Fibroblast of lung (primary cell): ENCODE measurements around the gene MLXIPL. TPM values are rescaled to one million over a fixed set of nuclear protein-coding genes. Genes with fewer than 3 reads are reported as not detected.

Source experiments
- DNase-seq, 2 donors: peaks; one replicate each; pipeline versions ENCODE4 v3.0.0 to v3.0.0-alpha.2; 2010; ENCODE audit warnings: low read depth in 2 of 2
- H2AFZ ChIP-seq: 2 replicates; pipeline ENCODE4 v1.5.1; 2012; ENCODE audit warnings: low read length, control low read depth, inconsistent platforms
- H3K27ac ChIP-seq: 2 replicates; pipeline ENCODE4 v1.5.1; 2011; ENCODE audit warnings: low read length, control low read depth; ENCODE audit not compliant: insufficient read depth
- H3K27me3 ChIP-seq: 2 replicates; pipeline ENCODE4 v1.5.1; 2011; ENCODE audit warnings: mild to moderate bottlenecking, low read length; ENCODE audit not compliant: control insufficient read depth, insufficient read depth
- H3K36me3 ChIP-seq: 2 replicates; pipeline ENCODE4 v1.5.1; 2011; ENCODE audit warnings: low read length; ENCODE audit not compliant: control insufficient read depth, insufficient read depth
- H3K4me1 ChIP-seq: 2 replicates; pipeline ENCODE4 v1.5.1; 2011; ENCODE audit warnings: low read length; ENCODE audit not compliant: control insufficient read depth, insufficient read depth; ENCODE audit errors: extremely low read depth
- H3K4me2 ChIP-seq: 2 replicates; pipeline ENCODE4 v1.5.1; 2011; ENCODE audit warnings: low read length, control low read depth; ENCODE audit not compliant: insufficient read depth; ENCODE audit errors: extremely low read depth
- H3K4me3 ChIP-seq, 4 experiments: fragments of 200-600 bp in 1 of 4; sonication (generic) in 1 of 4; replicated peaks in 1 of 4; 2 replicates each; pipeline ENCODE4 v1.5.1; 2011 to 2016; ENCODE audit warnings: low read length in 4 of 4, low read depth in 3 of 4, mild to moderate bottlenecking in 3 of 4, control low read depth in 2 of 4, inconsistent platforms in 1 of 4, mixed read lengths in 1 of 4; ENCODE audit not compliant: insufficient read depth in 1 of 4; ENCODE audit errors: control extremely low read depth in 1 of 4
- H3K79me2 ChIP-seq: 2 replicates; pipeline ENCODE4 v1.5.1; 2012; ENCODE audit warnings: mild to moderate bottlenecking, low read length, inconsistent platforms; ENCODE audit not compliant: control insufficient read depth, insufficient read depth
- H3K9ac ChIP-seq: 2 replicates; pipeline ENCODE4 v1.5.1; 2011; ENCODE audit warnings: mild to moderate bottlenecking, low read length, control low read depth; ENCODE audit not compliant: insufficient read depth
- H3K9me3 ChIP-seq: 2 replicates; pipeline ENCODE4 v1.5.1; 2012; ENCODE audit warnings: low read depth, low read length; ENCODE audit not compliant: control insufficient read depth, insufficient read depth
- H4K20me1 ChIP-seq: 2 replicates; pipeline ENCODE4 v1.5.1; 2011; ENCODE audit warnings: low read length; ENCODE audit not compliant: control insufficient read depth, insufficient read depth; ENCODE audit errors: extremely low read depth
- EZH2 ChIP-seq: IDR thresholded peaks from 2 replicates; pipeline ENCODE4 v1.5.1; 2012; ENCODE audit warnings: low read length, control low read depth, mild to moderate bottlenecking; ENCODE audit errors: missing control alignments
- polyA plus RNA-seq, 2 donors: library from polyadenylated mRNA; depleted of rRNA in 1 of 2; stranded (reverse) in 1 of 2; unstranded in 1 of 2; fragments of >200 nt; gene quantifications; 2 replicates each; pipeline ENCODE4 v1.2.1, GENCODE V29; 2011 to 2012; ENCODE audit warnings: missing spikeins in 1 of 2
- total RNA-seq: library from RNA; depleted of rRNA; stranded (reverse); fragments of >200 nt; gene quantifications from 2 replicates; pipeline ENCODE4 v1.2.1, GENCODE V29; 2014
- TF ChIP-seq, protein P1 (sequence below), 2 donors: IDR thresholded peaks in 1 of 2; conservative IDR thresholded peaks in 1 of 2; 1 replicate in 1 of 2; 2 replicates in 1 of 2; pipeline ENCODE4 v1.5.1; 2011 to 2012; ENCODE audit warnings: low read length in 2 of 2, control low read depth in 1 of 2, inconsistent platforms in 1 of 2, low read depth in 1 of 2, mild to moderate bottlenecking in 1 of 2

MLXIPL gene
- total and polyA plus RNA-seq, 2 donors (not counting 1 experiment from before 2014, with no cell fraction given), result not detected

- H3K27me3 ChIP-seq, result no peaks in the 10 kb centered on the region
- no peak overlapping the region for H3K27ac ChIP-seq
- TF ChIP-seq EZH2, result no peak
- TF ChIP-seq, protein P1, sequence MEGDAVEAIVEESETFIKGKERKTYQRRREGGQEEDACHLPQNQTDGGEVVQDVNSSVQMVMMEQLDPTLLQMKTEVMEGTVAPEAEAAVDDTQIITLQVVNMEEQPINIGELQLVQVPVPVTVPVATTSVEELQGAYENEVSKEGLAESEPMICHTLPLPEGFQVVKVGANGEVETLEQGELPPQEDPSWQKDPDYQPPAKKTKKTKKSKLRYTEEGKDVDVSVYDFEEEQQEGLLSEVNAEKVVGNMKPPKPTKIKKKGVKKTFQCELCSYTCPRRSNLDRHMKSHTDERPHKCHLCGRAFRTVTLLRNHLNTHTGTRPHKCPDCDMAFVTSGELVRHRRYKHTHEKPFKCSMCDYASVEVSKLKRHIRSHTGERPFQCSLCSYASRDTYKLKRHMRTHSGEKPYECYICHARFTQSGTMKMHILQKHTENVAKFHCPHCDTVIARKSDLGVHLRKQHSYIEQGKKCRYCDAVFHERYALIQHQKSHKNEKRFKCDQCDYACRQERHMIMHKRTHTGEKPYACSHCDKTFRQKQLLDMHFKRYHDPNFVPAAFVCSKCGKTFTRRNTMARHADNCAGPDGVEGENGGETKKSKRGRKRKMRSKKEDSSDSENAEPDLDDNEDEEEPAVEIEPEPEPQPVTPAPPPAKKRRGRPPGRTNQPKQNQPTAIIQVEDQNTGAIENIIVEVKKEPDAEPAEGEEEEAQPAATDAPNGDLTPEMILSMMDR (conservative IDR thresholded peaks at IDR 0.05 in 1 of 2, IDR thresholded peaks at IDR 0.05 in 1 of 2; ENCODE audit: low read depth in 1 of 2, low read length in 2 of 2), result no peak
- H3K4me1 ChIP-seq, result no peaks in the 10 kb centered on the region
- no peak overlapping the region for H2AFZ ChIP-seq
- no peaks in the 10 kb centered on the region for H3K9me3 ChIP-seq
- DNase-seq, result no peak
- no peak overlapping the region for H3K4me2 ChIP-seq
- peaks cover 5% of the 10 kb centered on the region for H3K79me2 ChIP-seq
- H3K4me3 ChIP-seq, result no peak overlapping the region
- no peak overlapping the region for H3K9ac ChIP-seq
- no peaks in the 10 kb centered on the region for H4K20me1 ChIP-seq
- H3K36me3 ChIP-seq, result peaks cover 30% of the 10 kb centered on the region
Observed at GRCh38 chr7:73570521-73570920, 53.8 kb downstream of the MLXIPL start.

DNA sequence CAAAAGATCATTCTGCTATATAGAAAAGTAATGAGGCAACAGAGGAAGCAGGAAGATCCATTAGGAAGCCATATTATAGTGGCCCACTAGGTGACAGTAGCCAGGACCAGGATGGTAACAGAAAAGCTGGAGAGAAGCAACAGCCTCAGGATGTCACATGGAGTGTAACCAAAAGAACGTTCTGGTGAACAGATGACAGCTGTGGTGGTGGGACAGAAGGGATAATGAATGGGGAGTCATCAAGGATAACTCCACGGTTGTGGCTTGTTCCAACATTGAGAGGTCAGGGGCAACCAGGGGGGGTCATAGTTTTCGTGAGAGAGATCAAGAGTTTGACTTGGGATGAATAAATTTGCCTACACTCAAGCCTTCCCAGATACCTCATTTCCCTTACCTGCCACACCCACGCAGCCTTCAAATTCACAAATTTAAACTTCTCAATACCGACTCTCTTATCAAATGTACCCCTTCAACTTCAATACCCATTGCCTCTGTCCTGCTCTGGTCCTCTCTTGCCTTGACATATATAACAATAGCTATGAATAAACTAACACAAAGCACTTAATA is 55.2 kb downstream of the MLXIPL start:
- H2AFZ ChIP-seq, result no peak overlapping the region
- H3K27me3 ChIP-seq, result no peaks in the 10 kb centered on the region
- TF ChIP-seq, protein P1 (conservative IDR thresholded peaks at IDR 0.05 in 1 of 2, IDR thresholded peaks at IDR 0.05 in 1 of 2; ENCODE audit: low read depth in 1 of 2, low read length in 2 of 2), result no peak
- TF ChIP-seq EZH2, result no peak
- no peak overlapping the region for H3K9ac ChIP-seq
- no peak for DNase-seq
- H3K36me3 ChIP-seq, result peaks cover 27% of the 10 kb centered on the region
- H3K9me3 ChIP-seq, result no peaks in the 10 kb centered on the region
- no peaks in the 10 kb centered on the region for H3K4me1 ChIP-seq
- no peaks in the 10 kb centered on the region for H3K79me2 ChIP-seq
- no peak overlapping the region for H3K27ac ChIP-seq
- no peak overlapping the region for H3K4me2 ChIP-seq
- H3K4me3 ChIP-seq, result no peak overlapping the region
- H4K20me1 ChIP-seq, result no peaks in the 10 kb centered on the region

DNA sequence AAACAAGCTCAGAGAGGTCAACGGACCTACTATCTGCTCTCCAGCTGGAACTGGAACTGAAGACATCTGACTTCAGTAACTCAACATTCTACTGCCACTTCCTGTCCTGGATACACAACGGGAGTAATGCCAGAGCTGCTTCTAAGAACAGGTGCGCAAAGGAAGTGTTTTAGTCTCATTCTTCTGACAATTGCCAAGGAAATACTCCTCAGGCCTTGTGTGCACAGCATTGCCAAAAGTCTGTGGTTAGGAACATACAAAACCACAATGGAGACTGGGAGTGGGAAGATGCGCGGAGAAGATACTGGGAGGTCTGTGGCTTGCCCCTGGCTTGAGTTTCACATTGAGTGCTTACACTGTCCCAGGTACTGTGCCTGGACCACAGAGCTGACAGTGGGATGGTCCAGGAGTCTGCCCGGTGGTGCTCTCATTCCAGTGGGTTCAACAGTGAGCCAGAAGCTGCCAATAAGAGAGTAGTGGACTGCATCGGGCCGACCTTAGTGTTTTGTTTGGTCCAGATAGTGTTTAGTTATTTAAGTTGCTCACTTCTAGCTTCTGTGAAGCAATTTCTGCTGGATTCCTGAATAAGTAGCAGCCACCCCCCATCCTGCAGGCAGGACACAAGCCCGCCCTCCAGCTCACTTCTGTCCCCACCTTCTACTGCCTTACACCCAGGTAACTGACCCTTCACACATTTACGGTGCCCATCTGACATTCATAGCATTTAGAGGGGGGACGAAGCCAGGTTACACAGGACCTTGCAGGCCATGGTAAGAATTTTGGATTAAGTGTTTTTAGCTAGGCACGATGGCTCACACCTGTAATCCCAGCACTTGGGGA is 56.3 kb downstream of the MLXIPL start:
- H3K9ac ChIP-seq, result no peak overlapping the region
- H4K20me1 ChIP-seq, result no peaks in the 10 kb centered on the region
- H3K4me2 ChIP-seq, result no peak overlapping the region
- H3K4me1 ChIP-seq, result no peaks in the 10 kb centered on the region
- no peak overlapping the region for H3K27ac ChIP-seq
- no peak overlapping the region for H2AFZ ChIP-seq
- no peaks in the 10 kb centered on the region for H3K27me3 ChIP-seq
- H3K79me2 ChIP-seq, result no peaks in the 10 kb centered on the region
- TF ChIP-seq EZH2, result no peak
- TF ChIP-seq, protein P1 (conservative IDR thresholded peaks at IDR 0.05 in 1 of 2, IDR thresholded peaks at IDR 0.05 in 1 of 2; ENCODE audit: low read depth in 1 of 2, low read length in 2 of 2), result no peak
- peaks cover 16% of the 10 kb centered on the region for H3K36me3 ChIP-seq
- H3K9me3 ChIP-seq, result no peaks in the 10 kb centered on the region
- peak in 1 of 2 donors; percentile 68 for DNase-seq
- no peak overlapping the region for H3K4me3 ChIP-seq
